ENCODE results near the gene HIPK3.

- TF ChIP-seq POLR2AphosphoS5 (IDR thresholded peaks at IDR 0.05; ENCODE audit: low read depth, low read length) (no peak), TAF1 (IDR thresholded peaks at IDR 0.05; ENCODE audit: borderline replicate concordance, insufficient read depth, low read length) (no peak), SIN3A (IDR thresholded peaks at IDR 0.05; ENCODE audit: borderline replicate concordance, insufficient read depth, low read length) (no peak), REST (IDR thresholded peaks at IDR 0.05; ENCODE audit: insufficient read depth in 1 of 2, low read depth in 2 of 2, low read length in 2 of 2) (no peak), FOXP2 (optimal IDR thresholded peaks at IDR 0.05; ENCODE audit: borderline replicate concordance, extremely low read depth, extremely low read length, insufficient read depth) (no peak)
Measured at GRCh38 chr11:33358150-33358831, 101.1 kb downstream of the HIPK3 start.
